GM21825 (cell line): ENCODE data around the gene PCDH9.

Source experiments
- ATAC-seq: cut with Tn5 transposase; IDR thresholded peaks from one replicate; pipeline ENCODE4 v1.9.1; 2021; ENCODE audit warnings: mild to moderate bottlenecking, moderate library complexity; ENCODE audit not compliant: unreplicated experiment

The PCDH9 gene

GRCh38 chr13:66556306-66556705 is 673.8 kb downstream of the PCDH9 start:
- no peak for ATAC-seq

GRCh38 chr13:66553391-66553790 is 676.7 kb downstream of the PCDH9 start:
- no peak for ATAC-seq

- ATAC-seq = no peak
Measured at GRCh38 chr13:66551128-66551527, 679.0 kb downstream of the PCDH9 start.

- ATAC-seq = no peak
Measured at GRCh38 chr13:66547685-66548084, 682.5 kb downstream of the PCDH9 start.

- no peak for ATAC-seq
Measured at GRCh38 chr13:66546534-66547379, 683.4 kb downstream of the PCDH9 start.

GRCh38 chr13:66543780-66544179 is 686.4 kb downstream of the PCDH9 start:
- ATAC-seq = no peak

- no peak for ATAC-seq
Measured at GRCh38 chr13:66537417-66537816, 692.7 kb downstream of the PCDH9 start.

- ATAC-seq = no peak
Measured at GRCh38 chr13:66536746-66537145, 693.4 kb downstream of the PCDH9 start.

- no peak for ATAC-seq
Measured at GRCh38 chr13:66534561-66534960, 695.6 kb downstream of the PCDH9 start.

GRCh38 chr13:66532845-66533244 is 697.3 kb downstream of the PCDH9 start:
- ATAC-seq = no peak

GRCh38 chr13:66532146-66532545 is 698.0 kb downstream of the PCDH9 start:
- ATAC-seq = no peak

GRCh38 chr13:66530686-66531085 is 699.5 kb downstream of the PCDH9 start:
- no peak for ATAC-seq

- no peak for ATAC-seq
Measured at GRCh38 chr13:66530158-66530557, 700.0 kb downstream of the PCDH9 start.

GRCh38 chr13:66528944-66529576 is 701.1 kb downstream of the PCDH9 start:
- ATAC-seq = no peak

GRCh38 chr13:66528180-66528579 is 702.0 kb downstream of the PCDH9 start:
- no peak for ATAC-seq

- no peak for ATAC-seq
Measured at GRCh38 chr13:66520511-66521355, 709.4 kb downstream of the PCDH9 start.

GRCh38 chr13:66519259-66519658 is 710.9 kb downstream of the PCDH9 start:
- no peak for ATAC-seq

GRCh38 chr13:66518068-66518467 is 712.1 kb downstream of the PCDH9 start:
- ATAC-seq = no peak

- ATAC-seq = no peak
Measured at GRCh38 chr13:66513728-66514127, 716.4 kb downstream of the PCDH9 start.

- no peak for ATAC-seq
Measured at GRCh38 chr13:66509175-66509574, 721.0 kb downstream of the PCDH9 start.

GRCh38 chr13:66508153-66508909 is 721.8 kb downstream of the PCDH9 start:
- no peak for ATAC-seq
